Mucosa of rectum (tissue), 2 donors: ENCODE results near the gene PBRM1.

Experiments
- H3K27ac ChIP-seq, 2 donors: one replicate each; pipeline ENCODE4 v1.7.0; 2013; ENCODE audit warnings: inconsistent platforms in 2 of 2, low read depth in 2 of 2, low read length in 2 of 2
- H3K27me3 ChIP-seq, 2 donors: one replicate each; pipeline ENCODE4 v1.7.0; 2013; ENCODE audit warnings: low read length in 2 of 2; ENCODE audit not compliant: control insufficient read depth in 2 of 2, insufficient read depth in 2 of 2
- H3K36me3 ChIP-seq, 2 donors: one replicate each; pipeline ENCODE4 v1.7.0; 2013; ENCODE audit warnings: low read length in 2 of 2; ENCODE audit not compliant: control insufficient read depth in 2 of 2, insufficient read depth in 2 of 2
- H3K4me1 ChIP-seq, 2 donors: one replicate each; pipeline ENCODE4 v1.7.0; 2013; ENCODE audit warnings: low read length in 2 of 2, mild to moderate bottlenecking in 1 of 2; ENCODE audit not compliant: control insufficient read depth in 2 of 2, insufficient read depth in 2 of 2
- H3K4me3 ChIP-seq, 2 donors: one replicate each; pipeline ENCODE4 v1.7.0; 2013; ENCODE audit warnings: low read length in 2 of 2
- H3K9ac ChIP-seq, 2 donors: one replicate each; pipeline ENCODE4 v1.7.0; 2013; ENCODE audit warnings: low read length in 2 of 2, low read depth in 1 of 2, mild to moderate bottlenecking in 1 of 2
- H3K9me3 ChIP-seq, 2 donors: one replicate each; pipeline ENCODE4 v1.7.0; 2013; ENCODE audit warnings: low read length in 2 of 2; ENCODE audit not compliant: control insufficient read depth in 2 of 2
- donor health status: healthy.
- donor health status: Normal muscosa, but diverticular disease.

PBRM1 gene

DNA sequence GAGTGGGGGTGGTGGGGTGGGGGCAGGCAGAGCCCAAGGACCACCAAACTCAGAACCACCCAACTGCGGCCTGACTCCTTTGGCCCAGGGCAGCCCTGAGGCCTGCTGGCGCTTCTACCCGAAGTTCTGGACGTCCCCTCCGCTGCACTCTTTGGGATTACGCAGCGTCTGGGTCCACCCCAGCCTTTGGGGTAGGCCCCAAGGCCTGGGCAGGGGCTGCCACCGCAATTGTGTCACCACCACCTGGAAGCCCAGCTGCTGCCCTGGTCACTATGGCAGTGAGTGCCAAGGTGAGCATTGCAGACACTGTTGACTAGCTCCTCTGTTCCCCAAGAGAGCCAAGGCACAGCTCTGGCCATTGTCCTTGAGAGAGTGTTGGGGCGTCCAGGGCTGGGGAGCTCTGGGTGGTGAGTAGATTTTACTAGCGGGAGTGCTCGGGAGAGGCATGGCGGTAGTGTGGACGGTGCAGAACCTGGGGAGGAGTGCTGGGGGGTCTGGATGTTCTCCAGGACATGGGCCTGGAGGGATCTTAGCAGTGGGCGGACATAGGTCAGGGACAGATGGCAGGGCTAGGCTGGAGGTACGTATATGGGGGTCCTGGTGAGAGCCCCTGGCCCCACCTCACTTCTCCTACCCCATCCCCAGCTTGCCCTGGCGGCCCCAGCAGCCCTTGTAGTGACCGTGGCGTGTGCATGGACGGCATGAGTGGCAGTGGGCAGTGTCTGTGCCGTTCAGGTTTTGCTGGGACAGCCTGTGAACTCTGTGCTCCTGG lies 164.8 kb downstream of the PBRM1 start:
- Histone ChIP-seq H3K27me3 (no peaks in the 10 kb centered on the region), H3K9ac (no peak overlapping the region), H3K4me1 (no peaks in the 10 kb centered on the region), H3K27ac (no peak overlapping the region), H3K4me3 (no peak overlapping the region), H3K36me3 (peaks cover 0 to 3% of the 10 kb centered on the region in 2 donors), H3K9me3 (no peaks in the 10 kb centered on the region)

DNA sequence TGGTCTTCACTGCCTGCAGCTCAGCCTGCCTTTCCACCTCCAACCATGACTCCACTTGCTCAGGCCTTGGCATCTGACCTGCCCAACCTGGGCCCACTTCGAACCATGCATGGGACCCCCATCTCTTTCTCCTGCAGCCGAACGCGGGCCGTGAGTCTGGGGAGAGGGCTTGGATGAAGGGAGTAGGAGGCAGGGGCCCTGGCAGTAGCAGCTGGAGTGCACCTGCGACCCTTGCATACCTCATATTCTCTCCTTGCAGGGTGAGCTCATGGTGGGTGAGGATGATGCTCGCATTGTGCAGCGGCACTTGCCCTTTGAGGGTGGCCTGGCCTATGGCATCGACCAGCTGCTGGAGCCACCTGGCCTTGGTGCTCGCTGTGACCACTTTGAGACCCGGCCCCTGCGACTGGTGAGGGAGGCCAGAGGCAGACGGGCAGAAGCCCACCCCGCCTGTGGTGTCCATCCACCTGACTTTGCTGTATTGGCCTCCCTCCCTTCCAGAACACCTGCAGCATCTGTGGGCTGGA lies 165.5 kb downstream of the PBRM1 start:
- Histone ChIP-seq H3K27ac (no peak overlapping the region), H3K9ac (no peak overlapping the region), H3K9me3 (no peaks in the 10 kb centered on the region), H3K4me1 (no peaks in the 10 kb centered on the region), H3K27me3 (no peaks in the 10 kb centered on the region), H3K4me3 (no peak overlapping the region), H3K36me3 (peaks cover 0 to 3% of the 10 kb centered on the region in 2 donors)

DNA sequence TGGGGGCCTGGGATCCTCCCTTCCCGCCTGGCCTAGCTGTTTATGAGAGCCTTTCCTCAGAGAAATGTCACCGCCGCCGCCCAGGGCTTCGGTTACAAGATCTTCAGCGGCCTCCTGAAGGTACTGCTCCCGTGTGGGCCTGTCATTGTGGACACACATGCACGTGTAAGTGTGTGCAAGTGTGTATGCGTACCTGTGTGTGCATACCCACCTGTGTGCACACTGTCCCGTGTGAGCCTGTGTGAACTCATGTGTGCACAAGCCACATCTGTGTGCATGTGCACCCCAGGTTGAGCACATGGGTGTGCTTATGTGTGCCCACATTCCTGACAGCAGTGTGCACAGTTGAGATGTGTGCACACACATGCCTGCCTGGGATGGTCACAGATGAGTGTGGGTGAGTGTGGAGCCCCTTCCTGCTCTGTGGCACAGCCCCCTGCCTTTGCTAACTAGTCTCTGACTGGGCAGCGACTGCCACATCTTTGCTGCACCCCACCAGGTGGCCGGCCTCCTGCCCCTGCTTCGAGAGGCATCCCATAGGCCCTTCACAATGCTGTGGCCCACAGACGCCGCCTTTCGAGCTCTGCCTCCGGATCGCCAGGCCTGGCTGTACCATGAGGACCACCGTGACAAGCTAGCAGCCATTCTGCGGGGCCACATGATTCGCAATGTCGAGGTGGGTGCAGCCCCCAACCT lies 166.1 kb downstream of the PBRM1 start:
- Histone ChIP-seq H3K9me3 (no peaks in the 10 kb centered on the region), H3K9ac (no peak overlapping the region), H3K27me3 (no peaks in the 10 kb centered on the region), H3K4me1 (no peaks in the 10 kb centered on the region), H3K36me3 (peaks cover 0 to 3% of the 10 kb centered on the region in 2 donors), H3K27ac (no peak overlapping the region), H3K4me3 (no peak overlapping the region)

DNA sequence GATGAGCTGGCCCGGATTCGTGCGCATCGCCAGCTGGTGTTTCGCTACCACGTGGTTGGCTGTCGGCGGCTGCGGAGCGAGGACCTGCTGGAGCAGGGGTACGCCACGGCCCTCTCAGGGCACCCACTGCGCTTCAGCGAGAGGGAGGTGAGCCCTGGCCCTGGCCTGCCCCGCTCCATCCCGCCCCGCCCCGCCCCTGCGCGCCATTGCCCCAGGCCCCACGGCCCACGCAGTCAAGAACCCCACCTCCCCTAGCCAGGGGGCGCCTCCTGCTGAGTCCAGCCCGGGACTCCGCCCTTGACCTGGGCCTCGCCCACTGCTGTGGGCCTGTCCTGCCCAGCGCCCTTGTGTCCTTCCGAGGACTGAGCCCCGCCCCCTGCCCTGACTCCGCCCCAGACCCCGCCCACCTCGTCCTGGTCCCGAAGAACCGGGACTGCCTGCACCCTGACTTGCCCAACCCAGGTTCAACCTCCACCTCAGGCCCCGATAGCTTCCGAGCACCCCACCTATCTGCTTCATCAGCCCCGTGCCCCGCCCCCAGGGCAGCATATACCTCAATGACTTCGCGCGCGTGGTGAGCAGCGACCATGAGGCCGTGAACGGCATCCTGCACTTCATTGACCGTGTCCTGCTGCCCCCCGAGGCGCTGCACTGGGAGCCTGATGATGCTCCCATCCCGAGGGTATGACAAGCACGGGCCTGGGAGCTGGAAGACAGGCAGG lies 166.8 kb downstream of the PBRM1 start:
- H3K4me3 ChIP-seq: no peak overlapping the region
- H3K27me3 ChIP-seq: no peaks in the 10 kb centered on the region
- no peaks in the 10 kb centered on the region for H3K36me3 ChIP-seq
- H3K9me3 ChIP-seq: no peaks in the 10 kb centered on the region
- H3K27ac ChIP-seq: no peak overlapping the region
- no peaks in the 10 kb centered on the region for H3K4me1 ChIP-seq
- H3K9ac ChIP-seq: no peak overlapping the region

DNA sequence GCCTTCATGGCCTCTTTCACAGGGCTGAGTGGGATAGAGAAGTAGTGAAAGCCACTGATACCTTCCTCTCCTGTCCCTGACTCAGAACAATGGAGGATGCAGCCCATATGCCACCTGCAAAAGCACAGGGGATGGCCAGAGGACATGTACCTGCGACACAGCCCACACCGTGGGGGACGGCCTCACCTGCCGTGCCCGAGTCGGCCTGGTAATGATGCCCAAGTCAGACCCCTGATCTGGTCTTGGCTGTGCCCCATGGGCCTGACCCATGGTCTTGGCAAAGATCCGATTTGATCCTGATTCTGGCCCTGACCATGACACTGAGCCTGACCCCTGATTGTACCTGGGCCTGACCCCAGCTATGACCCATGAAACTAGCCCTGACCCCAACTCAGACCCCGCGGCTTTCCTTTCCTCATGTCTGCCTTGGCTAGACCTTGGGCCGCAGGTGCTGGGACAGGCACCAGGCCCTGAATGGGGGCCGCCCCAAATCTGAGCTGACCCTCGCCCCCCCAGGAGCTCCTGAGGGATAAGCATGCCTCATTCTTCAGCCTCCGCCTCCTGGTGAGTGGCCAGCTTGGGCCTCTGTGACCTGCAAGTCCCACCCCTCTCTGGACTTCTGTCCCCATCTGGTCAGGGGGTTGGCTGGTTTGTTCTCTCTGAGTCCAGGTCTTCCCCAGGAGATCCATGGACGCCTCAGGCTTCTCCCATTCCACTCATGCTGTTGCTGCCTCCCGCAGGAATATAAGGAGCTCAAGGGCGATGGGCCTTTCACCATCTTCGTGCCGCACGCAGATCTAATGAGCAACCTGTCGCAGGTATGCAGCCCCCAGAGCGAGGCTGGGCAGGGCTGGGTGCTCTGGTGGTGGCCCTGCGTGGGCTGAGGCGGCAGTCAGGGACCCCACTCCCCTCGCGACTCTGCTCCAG lies 167.7 kb downstream of the PBRM1 start:
- H3K36me3 ChIP-seq: no peaks in the 10 kb centered on the region
- no peaks in the 10 kb centered on the region for H3K4me1 ChIP-seq
- H3K9ac ChIP-seq: no peak overlapping the region
- no peak overlapping the region for H3K4me3 ChIP-seq
- no peaks in the 10 kb centered on the region for H3K9me3 ChIP-seq
- no peak overlapping the region for H3K27ac ChIP-seq
- no peaks in the 10 kb centered on the region for H3K27me3 ChIP-seq

DNA sequence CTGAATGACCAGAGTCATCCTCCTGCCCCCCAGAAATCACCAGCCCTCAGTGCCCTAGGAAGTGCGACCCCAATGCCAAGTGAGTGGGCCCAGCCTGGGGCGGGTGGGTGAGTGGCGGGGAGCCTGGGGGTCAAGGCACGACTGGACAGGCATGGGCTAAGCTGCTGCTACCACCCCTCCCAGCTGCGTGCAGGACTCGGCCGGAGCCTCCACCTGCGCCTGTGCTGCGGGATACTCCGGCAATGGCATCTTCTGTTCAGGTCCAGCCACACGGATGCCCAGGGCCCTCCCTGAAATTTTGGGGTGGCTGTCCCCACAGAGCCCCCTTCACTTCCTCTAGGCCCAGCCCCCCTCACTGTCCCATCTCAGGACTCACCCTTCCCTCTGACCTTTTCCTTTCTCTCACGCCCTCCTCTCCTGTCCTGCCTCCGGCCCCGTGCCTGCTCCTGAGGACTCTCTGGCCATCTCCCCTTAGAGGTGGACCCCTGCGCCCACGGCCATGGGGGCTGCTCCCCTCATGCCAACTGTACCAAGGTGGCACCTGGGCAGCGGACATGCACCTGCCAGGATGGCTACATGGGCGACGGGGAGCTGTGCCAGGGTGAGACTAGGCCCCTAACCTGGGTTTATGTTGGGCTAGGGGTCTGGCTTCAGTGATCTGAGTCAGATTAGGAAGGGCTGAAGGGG lies 169.1 kb downstream of the PBRM1 start:
- H3K36me3 ChIP-seq: no peaks in the 10 kb centered on the region
- no peaks in the 10 kb centered on the region for H3K4me1 ChIP-seq
- no peaks in the 10 kb centered on the region for H3K9me3 ChIP-seq
- no peak overlapping the region for H3K27ac ChIP-seq
- no peak overlapping the region for H3K4me3 ChIP-seq
- H3K27me3 ChIP-seq: no peaks in the 10 kb centered on the region
- no peak overlapping the region for H3K9ac ChIP-seq

DNA sequence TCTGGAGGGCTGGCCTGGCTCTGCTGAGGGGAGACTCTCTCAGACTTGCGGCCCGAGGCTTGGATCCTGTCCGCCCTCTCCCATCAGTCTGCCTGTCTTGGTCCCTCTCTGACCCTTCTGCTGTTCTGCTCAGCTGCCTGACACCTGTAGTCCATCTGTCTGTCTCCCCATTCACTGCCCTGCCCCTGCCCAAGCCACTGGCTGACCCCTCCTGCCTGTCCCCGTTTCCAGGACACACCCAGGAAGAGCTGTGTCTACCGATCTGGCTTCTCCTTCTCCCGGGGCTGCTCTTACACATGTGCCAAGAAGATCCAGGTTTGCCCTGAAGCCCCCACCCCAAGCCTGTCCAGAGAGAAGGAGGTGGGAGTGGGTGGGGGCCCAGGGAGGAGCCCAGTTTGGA lies 170.5 kb downstream of the PBRM1 start:
- H3K9ac ChIP-seq: no peak overlapping the region
- H3K9me3 ChIP-seq: no peaks in the 10 kb centered on the region
- H3K27me3 ChIP-seq: no peaks in the 10 kb centered on the region
- H3K36me3 ChIP-seq: no peaks in the 10 kb centered on the region
- H3K27ac ChIP-seq: no peak overlapping the region
- no peak overlapping the region for H3K4me3 ChIP-seq
- no peaks in the 10 kb centered on the region for H3K4me1 ChIP-seq

DNA sequence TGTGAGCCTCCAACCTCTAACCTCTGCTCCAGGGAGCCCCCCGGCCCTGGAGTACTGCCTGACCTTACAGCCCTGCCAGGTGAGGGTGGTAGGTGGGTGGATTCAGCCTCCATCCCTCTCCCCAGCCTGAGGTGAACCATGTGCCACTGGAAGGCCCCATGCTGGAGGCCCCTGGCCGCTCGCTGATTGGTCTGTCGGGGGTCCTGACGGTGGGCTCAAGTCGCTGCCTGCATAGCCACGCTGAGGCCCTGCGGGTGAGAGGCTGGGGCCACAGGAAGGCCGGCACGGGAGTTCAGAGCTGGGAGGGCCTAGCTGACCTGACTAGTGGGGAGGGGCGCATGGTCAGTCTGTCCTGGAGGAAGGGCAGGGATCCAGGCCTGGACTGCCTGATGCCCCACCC lies 171.1 kb downstream of the PBRM1 start:
- Histone ChIP-seq H3K27me3 (no peaks in the 10 kb centered on the region), H3K36me3 (no peaks in the 10 kb centered on the region), H3K9me3 (no peaks in the 10 kb centered on the region), H3K4me3 (no peak overlapping the region), H3K9ac (no peak overlapping the region), H3K27ac (no peak overlapping the region), H3K4me1 (no peaks in the 10 kb centered on the region)

DNA sequence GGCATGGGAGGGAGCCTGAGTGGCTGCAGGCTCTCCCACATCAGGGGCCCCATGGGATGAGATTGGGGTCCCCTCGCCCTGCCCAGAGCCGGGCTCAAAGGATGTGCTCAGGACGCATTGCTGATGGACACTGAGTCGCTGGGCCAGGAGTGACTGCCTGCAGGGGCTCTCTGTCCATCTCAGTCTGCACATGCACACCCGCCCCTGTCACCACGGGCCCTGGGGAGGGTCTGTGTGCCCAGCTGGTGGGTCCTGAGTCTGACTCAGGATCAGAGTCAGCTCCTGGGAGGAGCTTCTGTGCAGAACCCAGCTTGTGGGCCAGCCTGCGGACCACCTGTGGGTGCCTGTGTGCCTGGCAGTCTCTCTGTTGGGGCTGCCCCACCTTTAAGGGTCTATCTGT lies 172.4 kb downstream of the PBRM1 start:
- H3K36me3 ChIP-seq: no peaks in the 10 kb centered on the region
- no peak overlapping the region for H3K9ac ChIP-seq
- no peak overlapping the region for H3K4me3 ChIP-seq
- no peaks in the 10 kb centered on the region for H3K9me3 ChIP-seq
- no peaks in the 10 kb centered on the region for H3K27me3 ChIP-seq
- H3K4me1 ChIP-seq: no peaks in the 10 kb centered on the region
- H3K27ac ChIP-seq: no peak overlapping the region
